ENCODE measurements around the gene LIPH.
"Not testable (repeated sequence)": the region's sequence is repeated elsewhere in the genome, so short reads cannot be mapped to it uniquely, and the experiment has no call there.

Gene LIPH

DNA sequence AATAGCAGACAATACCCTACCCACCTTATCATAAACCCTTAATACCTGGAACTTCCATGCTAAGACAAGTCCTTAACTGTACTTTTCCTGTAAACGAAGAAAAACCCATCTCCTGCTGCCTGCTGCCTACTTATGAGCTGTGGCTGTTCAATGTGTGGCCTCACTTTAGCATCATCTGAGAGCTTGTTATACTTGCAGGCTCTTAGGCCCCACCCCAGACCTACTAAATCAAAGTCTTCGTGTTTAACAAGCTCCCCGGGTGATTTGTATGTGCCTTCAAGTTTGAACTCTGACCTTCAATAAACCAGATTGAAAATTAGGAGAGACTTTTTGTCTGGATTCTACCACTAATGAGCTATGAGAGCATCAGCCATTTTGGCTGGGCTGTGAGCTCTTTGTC lies 82.8 kb downstream of the LIPH start:
- DNase-seq (ENCODE audit: extremely low read depth, insufficient read length): no peak
- no peak overlapping the region for H3K4me3 ChIP-seq (replicated peaks; ENCODE audit: low read depth, low read length)
- peaks cover 6% of the 10 kb centered on the region for H3K36me3 ChIP-seq (ENCODE audit: control insufficient read depth, insufficient read depth, low read length)
- TF ChIP-seq, protein P1, sequence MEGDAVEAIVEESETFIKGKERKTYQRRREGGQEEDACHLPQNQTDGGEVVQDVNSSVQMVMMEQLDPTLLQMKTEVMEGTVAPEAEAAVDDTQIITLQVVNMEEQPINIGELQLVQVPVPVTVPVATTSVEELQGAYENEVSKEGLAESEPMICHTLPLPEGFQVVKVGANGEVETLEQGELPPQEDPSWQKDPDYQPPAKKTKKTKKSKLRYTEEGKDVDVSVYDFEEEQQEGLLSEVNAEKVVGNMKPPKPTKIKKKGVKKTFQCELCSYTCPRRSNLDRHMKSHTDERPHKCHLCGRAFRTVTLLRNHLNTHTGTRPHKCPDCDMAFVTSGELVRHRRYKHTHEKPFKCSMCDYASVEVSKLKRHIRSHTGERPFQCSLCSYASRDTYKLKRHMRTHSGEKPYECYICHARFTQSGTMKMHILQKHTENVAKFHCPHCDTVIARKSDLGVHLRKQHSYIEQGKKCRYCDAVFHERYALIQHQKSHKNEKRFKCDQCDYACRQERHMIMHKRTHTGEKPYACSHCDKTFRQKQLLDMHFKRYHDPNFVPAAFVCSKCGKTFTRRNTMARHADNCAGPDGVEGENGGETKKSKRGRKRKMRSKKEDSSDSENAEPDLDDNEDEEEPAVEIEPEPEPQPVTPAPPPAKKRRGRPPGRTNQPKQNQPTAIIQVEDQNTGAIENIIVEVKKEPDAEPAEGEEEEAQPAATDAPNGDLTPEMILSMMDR (IDR thresholded peaks at IDR 0.05; ENCODE audit: insufficient read depth, low read length, poor library complexity, severe bottlenecking): no peak
- no peaks in the 10 kb centered on the region for H3K27me3 ChIP-seq (replicated peaks; ENCODE audit: control insufficient read depth, insufficient read depth, low read length)

DNA sequence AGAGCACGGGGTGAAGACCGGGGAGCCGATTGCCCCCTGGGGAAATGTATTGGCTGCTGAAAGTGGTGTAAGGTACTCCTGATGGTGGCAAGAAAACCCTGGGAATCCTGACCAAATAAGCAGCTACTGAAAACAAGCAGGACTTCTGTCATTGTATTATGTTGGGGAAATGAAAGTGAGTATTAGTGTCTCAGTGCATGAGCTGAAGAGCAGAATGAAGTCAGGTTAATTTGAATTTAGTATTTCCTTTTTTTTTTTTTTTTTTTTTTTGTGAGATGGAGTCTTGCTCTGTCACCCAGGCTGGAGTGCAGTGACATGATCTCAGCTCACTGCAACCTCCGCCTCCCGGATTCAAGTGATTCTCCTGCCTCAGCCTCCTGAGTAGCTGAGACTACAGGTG lies 86.3 kb downstream of the LIPH start:
- not testable (repeated sequence) for H3K4me3 ChIP-seq (replicated peaks; ENCODE audit: low read depth, low read length); H3K36me3 ChIP-seq (ENCODE audit: control insufficient read depth, insufficient read depth, low read length); DNase-seq (ENCODE audit: extremely low read depth, insufficient read length); H3K27me3 ChIP-seq (replicated peaks; ENCODE audit: control insufficient read depth, insufficient read depth, low read length)

DNA sequence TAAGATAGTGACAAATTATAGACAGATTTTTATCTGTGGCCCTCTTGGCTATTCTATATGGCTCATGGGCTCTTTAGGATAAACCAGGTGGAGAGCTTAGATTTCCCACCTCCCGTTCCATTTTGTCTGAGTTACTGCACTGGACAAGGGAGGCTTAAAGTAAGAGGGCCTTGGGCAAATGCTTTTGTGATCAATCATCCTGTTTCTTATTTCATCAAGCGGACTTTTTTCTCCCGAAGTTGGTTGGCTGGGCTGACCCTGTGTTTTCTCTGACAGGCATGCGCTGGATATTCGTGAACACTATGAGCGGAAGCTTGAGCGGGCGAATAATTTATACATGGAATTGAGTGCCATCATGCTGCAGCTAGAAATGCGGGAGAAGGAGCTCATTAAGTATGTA lies 86.9 kb downstream of the LIPH start:
- Histone ChIP-seq H3K4me3 (replicated peaks; ENCODE audit: low read depth, low read length) (no peak overlapping the region), H3K27me3 (replicated peaks; ENCODE audit: control insufficient read depth, insufficient read depth, low read length) (no peaks in the 10 kb centered on the region), H3K36me3 (ENCODE audit: control insufficient read depth, insufficient read depth, low read length) (no peaks in the 10 kb centered on the region; the same call in 1 of the 2 replicates)
- no peak for DNase-seq (ENCODE audit: extremely low read depth, insufficient read length)
- TF ChIP-seq, protein P1 (IDR thresholded peaks at IDR 0.05; ENCODE audit: insufficient read depth, low read length, poor library complexity, severe bottlenecking): no peak

DNA sequence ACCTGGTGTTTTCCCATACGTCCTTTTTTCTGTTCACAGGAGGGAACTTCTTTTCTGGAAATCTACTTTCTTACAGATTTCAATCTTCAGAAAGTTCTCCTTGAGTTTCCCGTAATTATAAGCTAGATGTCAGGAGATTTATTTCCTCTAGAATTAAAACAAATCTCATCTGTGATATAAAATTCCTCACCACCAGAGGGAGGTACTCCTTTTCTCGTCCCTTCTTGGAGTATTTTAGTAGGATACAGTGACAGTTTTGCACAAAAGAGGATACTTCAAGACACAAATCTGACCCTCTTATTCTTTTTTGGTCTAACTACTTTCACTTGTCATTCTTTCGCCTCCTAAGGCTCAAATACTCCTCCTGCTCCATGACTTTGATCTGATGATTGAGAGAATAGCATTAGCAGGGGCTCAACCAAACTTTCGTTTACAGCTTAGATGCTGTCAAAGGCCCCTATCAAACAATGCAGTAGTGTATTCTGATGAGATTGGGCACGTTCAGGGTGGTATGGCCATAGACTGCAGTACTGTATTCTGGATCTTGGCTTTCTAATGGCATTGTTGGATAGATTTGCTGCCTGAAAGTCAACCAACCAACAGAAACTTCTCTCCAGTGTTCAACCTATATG lies 91.6 kb downstream of the LIPH start:
- no peaks in the 10 kb centered on the region for H3K27me3 ChIP-seq (replicated peaks; ENCODE audit: control insufficient read depth, insufficient read depth, low read length)
- TF ChIP-seq, protein P1 (IDR thresholded peaks at IDR 0.05; ENCODE audit: insufficient read depth, low read length, poor library complexity, severe bottlenecking): peak; percentile 16
- H3K4me3 ChIP-seq (replicated peaks; ENCODE audit: low read depth, low read length): no peak overlapping the region
- DNase-seq (ENCODE audit: extremely low read depth, insufficient read length): no peak
- no peaks in the 10 kb centered on the region; the same call in 1 of the 2 replicates for H3K36me3 ChIP-seq (ENCODE audit: control insufficient read depth, insufficient read depth, low read length)

DNA sequence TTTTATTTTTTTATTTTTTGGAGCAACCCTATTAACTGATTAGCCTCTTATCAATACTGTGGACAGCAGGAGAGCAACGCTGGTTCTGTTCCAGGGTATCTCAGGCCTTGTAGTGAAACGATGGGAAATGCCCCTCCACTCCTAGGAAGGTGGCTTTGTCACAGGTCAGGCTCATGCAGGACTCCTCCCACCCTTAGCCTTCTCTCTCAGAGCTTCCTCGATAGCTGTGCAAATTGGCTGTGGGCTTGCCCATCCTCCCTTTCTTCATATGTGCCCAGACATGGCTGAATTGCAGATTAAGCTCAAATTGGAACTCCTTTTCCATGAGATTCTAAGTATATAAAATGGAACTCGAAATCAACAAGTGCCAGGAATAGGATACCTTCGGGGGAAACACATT lies 92.1 kb downstream of the LIPH start:
- H3K36me3 ChIP-seq (ENCODE audit: control insufficient read depth, insufficient read depth, low read length): no peaks in the 10 kb centered on the region; the same call in 1 of the 2 replicates
- no peak for DNase-seq (ENCODE audit: extremely low read depth, insufficient read length)
- TF ChIP-seq, protein P1 (IDR thresholded peaks at IDR 0.05; ENCODE audit: insufficient read depth, low read length, poor library complexity, severe bottlenecking): no peak
- H3K4me3 ChIP-seq (replicated peaks; ENCODE audit: low read depth, low read length): no peak overlapping the region
- H3K27me3 ChIP-seq (replicated peaks; ENCODE audit: control insufficient read depth, insufficient read depth, low read length): no peaks in the 10 kb centered on the region

DNA sequence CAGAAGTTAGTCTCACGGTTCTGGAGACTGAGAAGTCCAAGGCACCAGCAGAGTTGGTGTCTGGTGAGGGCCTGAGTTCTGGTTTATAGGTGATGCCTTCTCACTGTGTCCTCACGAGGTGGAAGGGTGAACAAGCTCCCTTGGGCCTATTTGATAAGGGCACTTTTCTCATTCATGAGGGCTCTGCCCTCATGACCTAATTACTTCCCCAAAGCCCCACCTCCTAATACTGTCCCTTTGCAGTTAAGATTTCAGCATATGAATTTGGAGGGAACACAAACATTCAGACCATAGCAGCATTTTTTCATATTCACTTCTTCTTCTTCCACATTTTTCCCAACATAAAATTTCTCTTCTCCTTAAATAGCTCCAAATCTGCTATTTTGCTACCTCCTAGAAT lies 95.0 kb downstream of the LIPH start:
- Histone ChIP-seq H3K36me3 (ENCODE audit: control insufficient read depth, insufficient read depth, low read length) (peaks cover 4% of the 10 kb centered on the region), H3K4me3 (replicated peaks; ENCODE audit: low read depth, low read length) (no peak overlapping the region), H3K27me3 (replicated peaks; ENCODE audit: control insufficient read depth, insufficient read depth, low read length) (no peaks in the 10 kb centered on the region)
- TF ChIP-seq, protein P1 (IDR thresholded peaks at IDR 0.05; ENCODE audit: insufficient read depth, low read length, poor library complexity, severe bottlenecking): no peak
- DNase-seq (ENCODE audit: extremely low read depth, insufficient read length): no peak

Measured in GM06990 (cell line).